Activated naive CD4-positive, alpha-beta T cell treated with anti-CD3 and anti-CD28 coated beads, Interleukin-2, amount 50 U/mL, for 72 hours (primary cell): ENCODE results near the gene IGF2BP1. TPM values are rescaled to one million over a fixed set of nuclear protein-coding genes. Genes with fewer than 3 reads are reported as not detected.
A peak's percentile ranks its signal among the peaks of the same experiment; 100 is the strongest.
"Not testable (repeated sequence)": the region's sequence is repeated elsewhere in the genome, so short reads cannot be mapped to it uniquely, and the experiment has no call there.

Source experiments
- ATAC-seq, 2 donors: fragments of 150-1000 bp; cut with Tn5 transposase; 2 replicates each; pipeline ENCODE4 v1.10.0; 2021; ENCODE audit warnings: mild to moderate bottlenecking in 2 of 2, moderate library complexity in 2 of 2
- DNase-seq, 2 donors: peaks; one replicate each; pipeline ENCODE4 v3.0.0; 2021 to 2022; ENCODE audit warnings: low spot score in 2 of 2
- H3K27ac Mint-ChIP-seq, 2 donors: one replicate each; pipeline ENCODE4 v1.8.0; 2022; ENCODE audit warnings: mild to moderate bottlenecking in 2 of 2, mixed read lengths in 2 of 2
- H3K36me3 Mint-ChIP-seq, 2 donors: one replicate each; pipeline ENCODE4 v1.8.0; 2022; ENCODE audit warnings: mixed read lengths in 2 of 2
- H3K9me3 Mint-ChIP-seq, 2 donors: one replicate each; pipeline ENCODE4 v1.8.0; 2022; ENCODE audit warnings: mixed read lengths in 2 of 2
- total RNA-seq, 2 donors: library from RNA; stranded (reverse); gene quantifications; one replicate each; pipeline ENCODE4 v1.2.3, GENCODE V29; 2022

The IGF2BP1 gene
- total RNA-seq, 2 donors from 2014 or later: 0.49 TPM; not detected in 1

GRCh38 chr17:48993305-48993704, 3.9 kb upstream of the IGF2BP1 start:
- peaks cover 0 to 5% of the 10 kb centered on the region in 2 donors for H3K36me3 Mint-ChIP-seq
- no peak overlapping the region for H3K27ac Mint-ChIP-seq
- H3K9me3 Mint-ChIP-seq: no peaks in the 10 kb centered on the region
- DNase-seq (no peak), ATAC-seq (no peak)

- peaks cover 5% of the 10 kb centered on the region in 2 donors for H3K36me3 Mint-ChIP-seq
- no peak overlapping the region for H3K27ac Mint-ChIP-seq
- H3K9me3 Mint-ChIP-seq: no peaks in the 10 kb centered on the region
- ATAC-seq (no peak), DNase-seq (no peak)
These were observed 3.2 kb upstream of the IGF2BP1 start for GRCh38 chr17:48993951-48994350.

- no peak overlapping the region for H3K27ac Mint-ChIP-seq
- DNase-seq (no peak), ATAC-seq (no peak)
- no peaks in the 10 kb centered on the region for H3K9me3 Mint-ChIP-seq
- peaks cover 5 to 7% of the 10 kb centered on the region in 2 donors for H3K36me3 Mint-ChIP-seq
These were observed 2.5 kb upstream of the IGF2BP1 start for GRCh38 chr17:48994549-48995303.

GRCh38 chr17:48995304-48995973, 1.7 kb upstream of the IGF2BP1 start:
- no peak overlapping the region for H3K27ac Mint-ChIP-seq

GRCh38 chr17:48995974-48996721, 1.0 kb upstream of the IGF2BP1 start:
- H3K9me3 Mint-ChIP-seq: no peaks in the 10 kb centered on the region
- peak overlapping the region in 1 of 2 donors; percentile 29 for H3K27ac Mint-ChIP-seq
- peaks cover 7 to 11% of the 10 kb centered on the region in 2 donors for H3K36me3 Mint-ChIP-seq
- ATAC-seq (peak in 1 of 2 donors; percentile 38), DNase-seq (no peak)

More at GRCh38 chr17:48995304-48995973, 1.7 kb upstream of the IGF2BP1 start:
- DNase-seq (no peak), ATAC-seq (peak in 1 of 2 donors; percentile 50)
- H3K36me3 Mint-ChIP-seq: peaks cover 7 to 10% of the 10 kb centered on the region in 2 donors
- no peaks in the 10 kb centered on the region for H3K9me3 Mint-ChIP-seq

- peaks cover 7 to 11% of the 10 kb centered on the region in 2 donors for H3K36me3 Mint-ChIP-seq
- ATAC-seq (no peak), DNase-seq (no peak)
- no peak overlapping the region for H3K27ac Mint-ChIP-seq
- H3K9me3 Mint-ChIP-seq: no peaks in the 10 kb centered on the region
These were observed 473 bp upstream of the IGF2BP1 start for GRCh38 chr17:48996722-48997102.

- H3K27ac Mint-ChIP-seq: no peak overlapping the region
- peaks cover 7 to 12% of the 10 kb centered on the region in 2 donors for H3K36me3 Mint-ChIP-seq
- no peaks in the 10 kb centered on the region for H3K9me3 Mint-ChIP-seq
- no peak for DNase-seq
- ATAC-seq: peak in 1 of 2 donors; percentile 11
These were observed 822 bp downstream of the IGF2BP1 start for GRCh38 chr17:48997827-48998586.

- Mint-ChIP-seq H3K27ac (no peak overlapping the region), H3K9me3 (no peaks in the 10 kb centered on the region), H3K36me3 (peaks cover 7 to 18% of the 10 kb centered on the region in 2 donors)
- no peak for ATAC-seq
- DNase-seq: no peak
These were observed 1.6 kb downstream of the IGF2BP1 start for GRCh38 chr17:48998587-48999440.

GRCh38 chr17:49000943-49001342, 3.8 kb downstream of the IGF2BP1 start:
- no peak for DNase-seq
- H3K9me3 Mint-ChIP-seq: no peaks in the 10 kb centered on the region
- H3K36me3 Mint-ChIP-seq: peaks cover 7 to 18% of the 10 kb centered on the region in 2 donors
- no peak for ATAC-seq
- H3K27ac Mint-ChIP-seq: no peak overlapping the region

GRCh38 chr17:49001671-49002070, 4.5 kb downstream of the IGF2BP1 start:
- ATAC-seq (no peak), DNase-seq (no peak)
- H3K9me3 Mint-ChIP-seq: no peaks in the 10 kb centered on the region
- H3K36me3 Mint-ChIP-seq: peaks cover 7 to 14% of the 10 kb centered on the region in 2 donors
- no peak overlapping the region for H3K27ac Mint-ChIP-seq

- peaks cover 7 to 13% of the 10 kb centered on the region in 2 donors for H3K36me3 Mint-ChIP-seq
- H3K9me3 Mint-ChIP-seq: no peaks in the 10 kb centered on the region
- DNase-seq (no peak), ATAC-seq (no peak)
- no peak overlapping the region for H3K27ac Mint-ChIP-seq
These were observed 5.1 kb downstream of the IGF2BP1 start for GRCh38 chr17:49002331-49002730.

GRCh38 chr17:49002766-49003165, 5.6 kb downstream of the IGF2BP1 start:
- Mint-ChIP-seq H3K27ac (no peak overlapping the region), H3K36me3 (peaks cover 7 to 13% of the 10 kb centered on the region in 2 donors), H3K9me3 (no peaks in the 10 kb centered on the region)
- DNase-seq (no peak), ATAC-seq (no peak)

- DNase-seq: no peak
These were observed 6.6 kb downstream of the IGF2BP1 start for GRCh38 chr17:49003557-49004511.

GRCh38 chr17:49005140-49005539, 8.0 kb downstream of the IGF2BP1 start:
- DNase-seq (no peak), ATAC-seq (no peak)
- Mint-ChIP-seq H3K9me3 (no peaks in the 10 kb centered on the region), H3K27ac (no peak overlapping the region), H3K36me3 (peaks cover 0 to 10% of the 10 kb centered on the region in 2 donors)

More at GRCh38 chr17:49003557-49004511, 6.6 kb downstream of the IGF2BP1 start:
- Mint-ChIP-seq H3K36me3 (peaks cover 3 to 13% of the 10 kb centered on the region in 2 donors), H3K9me3 (no peaks in the 10 kb centered on the region), H3K27ac (no peak overlapping the region)
- peak in 1 of 2 donors; percentile 20 for ATAC-seq

- H3K27ac Mint-ChIP-seq, H3K9me3 Mint-ChIP-seq, ATAC-seq, H3K36me3 Mint-ChIP-seq, DNase-seq: not testable (repeated sequence)
These were observed 11.7 kb downstream of the IGF2BP1 start for GRCh38 chr17:49008908-49009307.
